ENCODE data around the gene PKNOX2. TPM values are rescaled to one million over a fixed set of nuclear protein-coding genes. Genes with fewer than 3 reads are reported as not detected.

Gene PKNOX2
- total RNA-seq, 1 donor, result 0.86 TPM

DNA sequence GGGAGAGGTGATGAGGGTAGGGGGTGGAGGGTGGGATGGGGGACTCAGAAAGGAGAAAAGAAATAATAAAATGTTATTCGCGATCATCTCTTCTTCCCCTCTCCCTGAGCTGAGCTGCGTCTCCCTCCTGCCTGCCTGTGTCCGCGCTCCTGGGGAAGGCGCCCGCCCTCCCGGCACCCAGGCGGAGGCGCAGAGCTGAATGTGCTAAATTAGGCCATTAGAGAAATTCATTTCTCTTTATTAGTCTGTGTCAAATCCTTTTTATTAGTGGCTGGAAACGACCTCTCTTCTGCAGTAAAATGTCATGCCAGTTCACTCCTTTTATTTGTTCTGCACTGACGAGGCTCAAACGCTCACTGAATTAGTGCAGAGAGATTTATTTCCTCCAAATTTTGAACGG, 215.4 kb downstream of the PKNOX2 start:
- TF ChIP-seq, protein P1, sequence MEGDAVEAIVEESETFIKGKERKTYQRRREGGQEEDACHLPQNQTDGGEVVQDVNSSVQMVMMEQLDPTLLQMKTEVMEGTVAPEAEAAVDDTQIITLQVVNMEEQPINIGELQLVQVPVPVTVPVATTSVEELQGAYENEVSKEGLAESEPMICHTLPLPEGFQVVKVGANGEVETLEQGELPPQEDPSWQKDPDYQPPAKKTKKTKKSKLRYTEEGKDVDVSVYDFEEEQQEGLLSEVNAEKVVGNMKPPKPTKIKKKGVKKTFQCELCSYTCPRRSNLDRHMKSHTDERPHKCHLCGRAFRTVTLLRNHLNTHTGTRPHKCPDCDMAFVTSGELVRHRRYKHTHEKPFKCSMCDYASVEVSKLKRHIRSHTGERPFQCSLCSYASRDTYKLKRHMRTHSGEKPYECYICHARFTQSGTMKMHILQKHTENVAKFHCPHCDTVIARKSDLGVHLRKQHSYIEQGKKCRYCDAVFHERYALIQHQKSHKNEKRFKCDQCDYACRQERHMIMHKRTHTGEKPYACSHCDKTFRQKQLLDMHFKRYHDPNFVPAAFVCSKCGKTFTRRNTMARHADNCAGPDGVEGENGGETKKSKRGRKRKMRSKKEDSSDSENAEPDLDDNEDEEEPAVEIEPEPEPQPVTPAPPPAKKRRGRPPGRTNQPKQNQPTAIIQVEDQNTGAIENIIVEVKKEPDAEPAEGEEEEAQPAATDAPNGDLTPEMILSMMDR (IDR thresholded peaks at IDR 0.05; ENCODE audit: insufficient read depth, low read depth, low read length), result no peak
- no peak for DNase-seq (ENCODE audit: low read depth)
- H3K4me3 ChIP-seq (ENCODE audit: low read depth, low read length), result no peak overlapping the region

DNA sequence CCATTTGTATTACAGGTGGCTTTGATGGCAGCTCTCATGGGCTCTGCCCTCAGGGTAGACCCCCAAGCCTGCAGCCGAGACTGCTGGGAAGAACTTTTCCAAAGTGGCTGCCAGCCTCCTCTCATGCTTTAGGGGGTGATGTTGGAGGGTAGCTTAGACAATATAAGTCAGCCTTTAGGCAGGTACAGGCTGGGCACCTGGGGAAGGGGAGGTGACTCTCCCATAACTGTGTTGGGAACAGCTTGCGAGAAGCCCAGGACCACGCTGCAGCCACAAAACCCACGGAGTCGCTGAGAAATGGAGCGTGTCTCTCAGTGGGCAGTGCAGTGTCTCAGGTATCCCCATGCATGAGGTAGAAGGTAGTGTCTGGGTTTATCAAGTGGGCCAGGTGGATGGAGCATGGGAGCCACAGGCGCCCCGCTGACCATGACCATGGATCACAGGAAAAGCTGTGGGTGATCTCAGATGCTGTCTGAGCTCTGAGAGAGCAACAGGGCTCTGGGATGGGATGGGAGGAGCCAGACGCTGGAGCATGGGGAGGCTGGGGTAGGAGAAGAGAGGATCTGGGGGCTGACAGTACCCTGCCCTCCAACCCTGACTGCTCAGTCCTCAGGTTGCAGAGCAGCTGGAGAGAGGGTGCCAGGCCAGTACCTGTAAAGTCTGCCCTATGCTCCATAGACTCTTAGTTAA, 216.3 kb downstream of the PKNOX2 start:
- H3K4me3 ChIP-seq (ENCODE audit: low read depth, low read length), result no peak overlapping the region
- TF ChIP-seq, protein P1 (IDR thresholded peaks at IDR 0.05; ENCODE audit: insufficient read depth, low read depth, low read length), result no peak
- no peak for DNase-seq (ENCODE audit: low read depth)

DNA sequence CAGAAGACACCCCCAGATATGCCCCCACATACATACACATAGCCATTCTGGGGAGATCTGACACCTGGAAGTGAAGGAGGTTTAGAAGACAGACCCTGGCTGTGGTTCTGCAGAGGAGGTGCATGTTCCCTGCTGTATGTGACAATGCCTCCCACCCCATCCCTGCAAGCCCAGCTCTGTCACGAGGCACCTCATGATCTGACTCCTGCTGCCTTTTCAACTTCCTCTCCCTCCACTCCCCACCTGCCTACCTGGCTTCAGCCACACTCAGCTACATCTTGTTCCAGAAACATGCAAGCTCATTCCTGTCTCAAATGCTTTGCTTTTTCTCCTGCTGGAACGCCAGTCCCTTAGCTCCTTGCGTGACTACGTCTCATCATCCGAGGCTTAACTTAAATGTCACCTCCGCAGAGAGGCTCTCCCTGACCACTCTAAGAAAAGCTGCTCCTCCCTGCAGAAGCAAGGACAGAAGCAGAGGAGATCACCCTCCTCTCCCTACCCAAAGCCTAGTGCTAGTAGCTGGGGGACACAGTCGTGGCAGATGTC, 217.0 kb downstream of the PKNOX2 start:
- no peak for DNase-seq (ENCODE audit: low read depth)
- no peak overlapping the region for H3K4me3 ChIP-seq (ENCODE audit: low read depth, low read length)
- TF ChIP-seq, protein P1 (IDR thresholded peaks at IDR 0.05; ENCODE audit: insufficient read depth, low read depth, low read length), result no peak

DNA sequence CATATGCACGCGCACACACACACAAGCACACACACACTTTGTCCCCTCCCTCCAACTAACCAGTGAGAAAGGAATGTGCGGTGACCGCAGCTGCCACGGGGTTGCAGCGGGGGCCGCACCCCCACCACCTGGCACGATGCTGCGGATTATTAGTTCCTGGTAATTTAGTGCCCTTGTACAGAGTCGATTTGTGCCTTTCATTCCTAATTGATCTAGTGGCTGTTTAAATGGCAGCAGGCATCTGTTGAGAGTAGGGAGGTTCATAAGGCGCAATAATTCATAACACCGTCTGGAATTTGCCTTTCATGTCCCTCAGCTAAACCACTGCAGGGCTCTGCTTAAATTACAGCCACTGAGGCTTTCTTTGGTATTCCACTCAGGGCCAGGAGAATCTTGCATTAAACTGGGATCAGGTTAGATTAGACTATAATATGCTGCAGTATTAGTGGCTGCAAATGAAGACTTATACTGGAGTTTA, 217.8 kb downstream of the PKNOX2 start:
- TF ChIP-seq, protein P1 (IDR thresholded peaks at IDR 0.05; ENCODE audit: insufficient read depth, low read depth, low read length), result no peak
- DNase-seq (ENCODE audit: low read depth), result no peak
- no peak overlapping the region for H3K4me3 ChIP-seq (ENCODE audit: low read depth, low read length)

DNA sequence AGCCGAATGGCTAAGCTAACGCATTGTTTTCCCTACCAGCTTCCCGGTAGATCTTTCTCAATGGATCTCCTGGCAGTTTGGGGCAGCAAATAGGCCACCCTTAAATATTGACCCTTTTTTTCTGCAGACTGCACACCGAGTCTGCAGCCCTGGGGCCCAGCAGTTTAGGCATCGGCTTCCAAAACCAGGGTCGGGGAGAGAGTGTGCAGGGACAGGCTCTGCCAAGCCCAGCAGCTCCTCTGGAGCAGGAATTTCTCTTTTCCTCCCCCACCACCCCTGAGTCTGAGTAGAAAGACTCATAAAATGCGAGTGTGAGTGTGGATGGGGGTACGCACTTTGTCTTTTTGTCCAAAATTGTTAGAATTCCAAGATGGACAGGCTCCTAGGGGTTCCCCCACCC, 218.3 kb downstream of the PKNOX2 start:
- H3K4me3 ChIP-seq (ENCODE audit: low read depth, low read length), result no peak overlapping the region
- TF ChIP-seq, protein P1 (IDR thresholded peaks at IDR 0.05; ENCODE audit: insufficient read depth, low read depth, low read length), result no peak
- no peak for DNase-seq (ENCODE audit: low read depth)

DNA sequence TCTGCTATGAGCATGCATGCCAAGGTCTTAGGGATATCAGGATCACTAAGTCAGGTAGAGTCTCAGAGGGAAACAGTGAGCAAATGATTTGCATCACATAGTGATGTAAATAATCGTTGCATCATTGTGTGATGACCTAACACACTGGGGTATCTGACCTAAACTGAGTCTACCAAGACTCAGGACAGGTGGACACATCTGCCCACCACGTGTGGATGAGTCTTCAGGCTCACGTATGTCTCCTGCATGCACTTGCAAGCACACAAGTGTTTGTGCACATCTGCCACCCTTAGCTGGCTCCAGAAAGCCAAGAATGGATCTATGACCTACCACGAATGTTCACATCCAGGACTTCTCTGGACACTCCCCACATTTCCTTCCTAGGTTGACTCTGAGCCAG, 220.3 kb downstream of the PKNOX2 start:
- no peak overlapping the region for H3K4me3 ChIP-seq (ENCODE audit: low read depth, low read length)
- TF ChIP-seq, protein P1 (IDR thresholded peaks at IDR 0.05; ENCODE audit: insufficient read depth, low read depth, low read length), result no peak
- DNase-seq (ENCODE audit: low read depth), result no peak

All from fibroblast of villous mesenchyme (primary cell).